GM21360 (cell line): ENCODE measurements around the gene PLCG1.
"Not testable (repeated sequence)": the region's sequence is repeated elsewhere in the genome, so short reads cannot be mapped to it uniquely, and the experiment has no call there.

Source experiments
- ATAC-seq: cut with Tn5 transposase; IDR thresholded peaks from one replicate; pipeline ENCODE4 v1.9.1; 2021; ENCODE audit warnings: mild to moderate bottlenecking, moderate library complexity; ENCODE audit not compliant: unreplicated experiment

Gene PLCG1

GRCh38 chr20:41136680-41137613 lies at the start of gene PLCG1:
PLCG1 (plus strand) TSS chr20:41137543; CDS start chr20:41137642, 99 bp downstream.
- peak; percentile 42 for ATAC-seq

DNA sequence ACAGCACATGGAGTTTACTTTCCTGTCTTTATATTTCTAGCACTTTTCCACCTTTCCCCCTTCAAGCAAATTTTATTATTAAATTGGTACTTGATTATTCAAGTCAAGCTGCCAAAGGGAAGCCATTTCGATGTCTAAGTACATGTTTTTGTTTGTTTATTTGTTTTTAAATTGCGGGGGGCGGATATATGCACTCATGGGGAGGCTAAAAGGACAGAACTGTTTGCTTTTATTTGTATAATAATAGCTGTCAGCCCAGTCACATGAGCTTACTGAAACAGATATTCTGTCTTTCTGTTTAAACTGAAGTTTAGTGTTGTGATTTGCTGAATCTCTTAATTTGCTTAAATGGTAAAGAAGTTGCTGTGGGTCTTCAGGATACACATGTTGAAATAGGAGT lies 49.6 kb upstream of the PLCG1 start:
- no peak for ATAC-seq

- ATAC-seq = no peak
Measured at GRCh38 chr20:41089555-41089954, 47.8 kb upstream of the PLCG1 start.

- no peak for ATAC-seq
Measured at GRCh38 chr20:41091927-41092326, 45.4 kb upstream of the PLCG1 start.

DNA sequence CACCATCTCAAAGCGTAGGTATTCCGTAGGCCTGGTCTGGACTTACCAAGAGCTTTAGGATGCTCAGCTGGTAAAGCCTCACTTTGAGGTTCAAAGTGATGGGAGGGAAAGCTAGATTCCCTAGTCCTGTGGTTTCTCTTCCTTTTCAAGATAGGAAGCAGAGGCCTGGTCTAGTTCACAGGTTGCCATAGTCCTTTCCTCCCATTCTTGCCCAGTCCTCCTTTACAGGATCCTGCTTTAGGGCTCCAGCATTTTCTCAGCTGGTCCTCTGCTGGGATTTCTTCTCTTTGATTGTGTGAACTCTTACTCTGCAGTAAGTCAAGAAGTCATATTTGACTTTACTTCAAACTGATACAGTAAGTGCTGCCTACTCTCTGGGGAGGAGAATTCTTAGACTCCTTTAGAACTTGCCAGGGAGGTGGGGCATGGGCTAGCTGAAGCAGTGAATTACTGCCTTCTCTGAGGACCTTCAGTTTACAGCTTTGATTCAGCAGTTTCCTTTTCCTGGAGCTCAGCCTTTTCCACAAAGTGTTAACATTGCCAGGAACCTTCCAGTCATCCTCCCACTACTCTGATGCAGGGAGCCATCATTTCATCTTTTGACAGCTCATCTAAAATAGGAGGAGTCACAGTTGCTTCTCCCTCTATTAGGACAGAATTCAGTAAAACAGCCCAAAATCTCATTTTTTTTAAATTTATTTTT lies 42.8 kb upstream of the PLCG1 start:
- no peak for ATAC-seq

DNA sequence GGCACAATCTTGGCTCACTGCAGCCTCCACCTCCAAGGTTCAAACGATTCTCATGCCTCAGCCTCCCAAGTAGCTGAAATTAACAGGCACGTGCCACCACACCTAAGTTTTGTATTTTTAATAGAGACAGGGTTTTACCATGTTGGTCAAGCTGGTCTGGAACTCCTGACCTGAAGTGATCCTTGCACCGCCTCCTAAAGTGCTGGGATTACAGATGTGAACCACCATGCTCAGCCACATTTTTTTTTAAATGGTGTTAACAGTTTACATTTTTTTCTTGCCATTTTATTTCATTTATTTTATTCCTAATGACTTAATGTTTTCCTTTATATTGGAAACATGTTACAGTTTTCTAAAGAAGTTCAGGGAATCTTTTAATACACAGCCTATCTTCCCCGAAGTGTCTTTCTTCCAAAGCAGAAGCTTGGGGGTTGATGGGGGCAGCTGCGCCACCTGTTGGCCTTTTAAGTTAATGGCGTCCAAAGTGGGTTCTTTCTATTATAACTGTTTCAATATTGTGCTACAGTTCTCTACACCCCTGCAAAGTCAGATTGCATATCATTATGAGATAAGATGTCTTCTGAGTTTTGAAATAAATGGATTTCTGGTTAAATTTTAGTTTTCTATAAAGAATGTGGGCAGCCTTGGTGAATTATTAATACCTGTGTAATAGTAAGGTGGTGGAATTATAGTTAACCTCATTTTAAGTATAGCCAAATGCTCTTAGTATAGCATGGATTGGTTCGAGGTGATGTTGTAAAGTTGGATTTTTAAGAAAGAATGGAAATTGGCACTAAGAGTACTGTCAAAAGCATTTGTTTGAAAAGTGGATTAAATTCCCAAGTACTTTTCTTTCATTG lies 42.0 kb upstream of the PLCG1 start:
- no peak for ATAC-seq

DNA sequence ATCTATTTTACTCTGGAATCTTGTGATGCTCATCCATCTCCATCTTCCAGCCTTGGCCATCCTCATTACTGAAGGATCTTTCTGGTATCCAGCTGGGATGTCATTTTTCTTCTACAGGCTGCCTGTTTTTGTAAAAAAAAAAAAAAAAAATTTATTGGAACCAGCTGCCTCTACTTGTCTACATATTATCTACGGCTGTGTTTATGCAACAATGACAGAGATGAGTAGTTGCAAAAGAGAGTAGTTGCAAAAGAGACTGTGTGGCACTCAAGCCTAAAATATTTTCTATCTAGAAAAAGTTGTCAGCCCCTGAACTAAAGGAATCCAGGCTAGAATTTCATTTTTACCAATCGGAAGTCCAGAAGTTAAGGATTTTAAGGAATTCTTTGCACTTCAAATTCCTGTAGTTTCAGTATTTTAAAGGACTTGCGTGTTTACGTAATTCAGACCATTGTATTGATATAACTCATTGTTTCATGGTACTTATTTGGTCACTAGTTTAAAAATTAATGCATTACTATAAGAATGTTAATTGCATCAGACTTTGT lies 38.6 kb upstream of the PLCG1 start:
- ATAC-seq = no peak

DNA sequence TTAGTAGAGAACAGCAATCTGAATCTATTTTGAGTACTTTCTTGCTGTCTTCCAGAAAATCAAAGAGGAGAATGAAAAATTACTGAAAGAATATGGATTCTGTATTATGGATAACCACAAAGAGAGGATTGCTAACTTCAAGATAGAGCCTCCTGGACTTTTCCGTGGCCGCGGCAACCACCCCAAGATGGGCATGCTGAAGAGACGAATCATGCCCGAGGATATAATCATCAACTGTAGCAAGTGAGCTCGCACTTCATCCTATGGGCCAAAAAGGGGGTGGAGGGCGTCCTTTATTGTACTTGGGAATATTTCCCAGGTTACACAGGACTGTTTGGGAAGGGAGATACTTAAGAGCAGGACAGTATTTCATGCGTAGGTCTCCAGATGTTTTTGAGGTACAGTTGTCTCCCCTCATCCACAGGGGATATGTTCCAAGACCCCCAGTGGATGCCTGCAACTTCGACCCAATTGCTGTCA lies 37.3 kb upstream of the PLCG1 start:
- ATAC-seq = no peak

DNA sequence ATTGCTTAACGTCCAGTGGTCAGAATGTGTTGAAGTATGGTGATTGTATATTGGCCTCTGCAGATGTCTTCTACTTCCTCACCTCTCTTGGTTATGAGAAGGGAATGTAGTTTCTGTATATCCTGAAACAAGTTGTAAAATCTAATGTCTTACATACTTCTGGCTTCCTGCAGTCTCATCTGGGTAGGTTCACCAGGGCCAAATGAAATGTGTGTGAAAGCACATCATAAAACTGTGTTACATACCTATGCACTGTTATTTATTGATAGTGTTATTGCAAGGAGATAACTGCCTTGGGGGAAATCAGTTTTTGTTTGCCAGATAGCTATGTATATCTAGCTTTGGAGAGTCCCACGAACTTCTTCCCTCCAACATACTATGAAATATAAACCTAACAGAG lies 35.7 kb upstream of the PLCG1 start:
- ATAC-seq = no peak

- no peak for ATAC-seq
Measured at GRCh38 chr20:41108531-41108930, 28.8 kb upstream of the PLCG1 start.

DNA sequence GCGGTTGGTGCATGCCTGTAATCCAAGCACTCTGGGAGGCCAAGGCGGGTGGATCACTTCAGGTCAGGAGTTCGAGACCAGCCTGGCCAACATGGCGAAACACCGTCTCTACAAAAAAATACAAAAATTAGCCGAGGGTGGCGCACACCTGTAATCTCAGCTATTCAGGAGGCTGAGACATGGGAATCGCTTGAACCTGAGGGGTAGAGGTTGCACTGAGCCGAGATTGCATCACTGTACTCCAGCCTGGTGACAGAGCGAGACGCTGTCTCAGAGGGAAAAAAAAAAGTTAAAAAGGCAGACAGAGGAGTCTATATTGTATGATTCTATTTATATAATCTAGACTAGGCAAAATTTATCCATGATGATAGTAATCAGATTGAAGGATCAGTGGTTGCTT lies 27.3 kb upstream of the PLCG1 start:
- ATAC-seq = no peak

GRCh38 chr20:41110930-41111577 lies 26.3 kb upstream of the PLCG1 start:
- ATAC-seq = no peak

DNA sequence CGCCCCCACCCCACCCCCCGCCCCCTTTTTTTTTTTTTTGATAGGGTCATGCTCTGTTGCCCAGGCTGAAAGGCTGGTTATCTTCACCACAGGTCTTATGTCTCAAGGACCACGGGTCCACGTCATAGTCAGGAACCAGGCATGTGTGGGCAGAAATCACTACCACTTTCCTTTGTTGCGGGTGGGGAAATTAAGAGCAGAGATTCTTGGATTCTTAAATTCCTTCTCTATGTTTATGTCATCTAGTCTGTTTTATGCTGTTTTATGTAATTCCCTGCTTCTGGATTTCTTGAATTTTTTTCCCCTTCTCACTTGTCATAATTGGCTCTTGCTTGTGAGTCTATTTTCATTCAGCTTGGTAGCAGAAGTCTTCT lies 25.8 kb upstream of the PLCG1 start:
- ATAC-seq = no peak

GRCh38 chr20:41116282-41116956 lies 20.9 kb upstream of the PLCG1 start:
- ATAC-seq = no peak

GRCh38 chr20:41118159-41118558 lies 19.2 kb upstream of the PLCG1 start:
- not testable (repeated sequence) for ATAC-seq

DNA sequence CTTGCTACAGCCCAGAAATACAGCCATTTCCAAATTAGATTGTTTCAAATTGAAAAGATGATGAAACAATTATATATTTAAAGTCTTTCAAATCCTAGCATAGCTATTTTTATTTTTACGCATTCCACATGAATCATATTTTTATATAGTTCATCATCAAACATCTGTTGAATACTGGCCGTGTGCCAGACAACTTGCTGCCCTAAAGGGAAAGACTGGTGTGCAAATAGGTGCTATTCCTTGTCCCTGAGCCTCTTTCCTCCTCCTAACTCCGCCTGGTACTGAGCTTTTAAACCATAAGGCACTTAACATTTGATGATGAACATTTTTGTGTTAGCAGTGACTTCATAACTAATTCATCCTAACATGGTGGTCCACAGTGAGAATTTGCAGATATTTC lies 18.7 kb upstream of the PLCG1 start:
- ATAC-seq = no peak

- no peak for ATAC-seq
Measured at GRCh38 chr20:41119614-41120561, 17.5 kb upstream of the PLCG1 start.

- no peak for ATAC-seq
Measured at GRCh38 chr20:41121399-41121798, 15.9 kb upstream of the PLCG1 start.

DNA sequence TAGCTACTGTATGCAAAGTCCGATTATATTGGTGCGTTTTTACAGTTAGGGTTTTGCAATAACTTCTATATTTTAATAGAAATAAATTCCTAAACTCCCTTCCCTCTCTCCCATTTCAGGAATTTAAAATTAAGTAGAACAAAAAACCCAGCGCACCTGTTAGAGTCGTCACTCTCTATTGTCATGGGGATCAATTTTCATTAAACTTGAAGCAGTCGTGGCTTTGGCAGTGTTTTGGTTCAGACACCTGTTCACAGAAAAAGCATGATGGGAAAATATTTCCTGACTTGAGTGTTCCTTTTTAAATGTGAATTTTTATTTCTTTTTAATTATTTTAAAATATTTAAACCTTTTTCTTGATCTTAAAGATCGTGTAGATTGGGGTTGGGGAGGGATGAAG lies 13.7 kb upstream of the PLCG1 start:
- ATAC-seq = no peak
